ENCODE data around the gene NOS1AP.

DNA sequence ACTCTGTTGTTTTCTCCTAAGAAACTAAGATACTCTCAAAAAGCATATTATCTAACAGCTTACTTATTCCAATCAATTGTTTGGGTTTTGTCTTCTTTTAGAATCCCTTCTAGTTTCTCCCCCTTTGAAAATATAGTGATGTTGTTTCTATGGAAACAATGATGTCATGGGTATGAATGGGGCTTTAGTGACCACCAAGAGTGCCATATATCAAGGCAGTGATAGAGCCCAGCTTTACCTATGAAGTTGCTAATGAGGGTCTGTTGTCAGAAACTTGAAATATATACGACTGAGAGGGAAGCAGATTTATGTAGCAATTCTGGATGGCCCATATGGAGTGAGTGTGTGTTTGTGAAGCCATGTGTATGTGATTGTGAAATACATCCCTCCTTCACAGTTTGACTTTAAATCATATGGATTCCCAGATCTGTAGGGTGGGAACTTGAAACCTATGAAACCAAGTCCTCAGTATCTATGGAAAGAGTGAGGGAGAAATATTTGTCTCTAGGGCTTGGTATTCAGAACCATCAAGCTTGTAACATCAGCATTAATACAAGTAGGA is 190.5 kb downstream of the NOS1AP start:
- TF ChIP-seq, protein P1, sequence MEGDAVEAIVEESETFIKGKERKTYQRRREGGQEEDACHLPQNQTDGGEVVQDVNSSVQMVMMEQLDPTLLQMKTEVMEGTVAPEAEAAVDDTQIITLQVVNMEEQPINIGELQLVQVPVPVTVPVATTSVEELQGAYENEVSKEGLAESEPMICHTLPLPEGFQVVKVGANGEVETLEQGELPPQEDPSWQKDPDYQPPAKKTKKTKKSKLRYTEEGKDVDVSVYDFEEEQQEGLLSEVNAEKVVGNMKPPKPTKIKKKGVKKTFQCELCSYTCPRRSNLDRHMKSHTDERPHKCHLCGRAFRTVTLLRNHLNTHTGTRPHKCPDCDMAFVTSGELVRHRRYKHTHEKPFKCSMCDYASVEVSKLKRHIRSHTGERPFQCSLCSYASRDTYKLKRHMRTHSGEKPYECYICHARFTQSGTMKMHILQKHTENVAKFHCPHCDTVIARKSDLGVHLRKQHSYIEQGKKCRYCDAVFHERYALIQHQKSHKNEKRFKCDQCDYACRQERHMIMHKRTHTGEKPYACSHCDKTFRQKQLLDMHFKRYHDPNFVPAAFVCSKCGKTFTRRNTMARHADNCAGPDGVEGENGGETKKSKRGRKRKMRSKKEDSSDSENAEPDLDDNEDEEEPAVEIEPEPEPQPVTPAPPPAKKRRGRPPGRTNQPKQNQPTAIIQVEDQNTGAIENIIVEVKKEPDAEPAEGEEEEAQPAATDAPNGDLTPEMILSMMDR (IDR thresholded peaks at IDR 0.05): no peak
- TF ChIP-seq IRF1 (CRISPR knock-in tag; IDR thresholded peaks at IDR 0.05) (no peak), IRF2 (CRISPR knock-in tag; IDR thresholded peaks at IDR 0.05; ENCODE audit: borderline replicate concordance, low read depth) (no peak), OVOL2 (CRISPR knock-in tag; IDR thresholded peaks at IDR 0.05; ENCODE audit: borderline replicate concordance) (no peak), TP53 (CRISPR knock-in tag; IDR thresholded peaks at IDR 0.05) (no peak), ATF3 (CRISPR knock-in tag; conservative IDR thresholded peaks at IDR 0.05) (no peak), NR3C1 (CRISPR knock-in tag; conservative IDR thresholded peaks at IDR 0.05; ENCODE audit: low read depth) (no peak), PREB (CRISPR knock-in tag; IDR thresholded peaks at IDR 0.05; ENCODE audit: borderline replicate concordance) (no peak), CREB1 (CRISPR knock-in tag; IDR thresholded peaks at IDR 0.05) (no peak)
- TF ChIP-seq, protein P2, sequence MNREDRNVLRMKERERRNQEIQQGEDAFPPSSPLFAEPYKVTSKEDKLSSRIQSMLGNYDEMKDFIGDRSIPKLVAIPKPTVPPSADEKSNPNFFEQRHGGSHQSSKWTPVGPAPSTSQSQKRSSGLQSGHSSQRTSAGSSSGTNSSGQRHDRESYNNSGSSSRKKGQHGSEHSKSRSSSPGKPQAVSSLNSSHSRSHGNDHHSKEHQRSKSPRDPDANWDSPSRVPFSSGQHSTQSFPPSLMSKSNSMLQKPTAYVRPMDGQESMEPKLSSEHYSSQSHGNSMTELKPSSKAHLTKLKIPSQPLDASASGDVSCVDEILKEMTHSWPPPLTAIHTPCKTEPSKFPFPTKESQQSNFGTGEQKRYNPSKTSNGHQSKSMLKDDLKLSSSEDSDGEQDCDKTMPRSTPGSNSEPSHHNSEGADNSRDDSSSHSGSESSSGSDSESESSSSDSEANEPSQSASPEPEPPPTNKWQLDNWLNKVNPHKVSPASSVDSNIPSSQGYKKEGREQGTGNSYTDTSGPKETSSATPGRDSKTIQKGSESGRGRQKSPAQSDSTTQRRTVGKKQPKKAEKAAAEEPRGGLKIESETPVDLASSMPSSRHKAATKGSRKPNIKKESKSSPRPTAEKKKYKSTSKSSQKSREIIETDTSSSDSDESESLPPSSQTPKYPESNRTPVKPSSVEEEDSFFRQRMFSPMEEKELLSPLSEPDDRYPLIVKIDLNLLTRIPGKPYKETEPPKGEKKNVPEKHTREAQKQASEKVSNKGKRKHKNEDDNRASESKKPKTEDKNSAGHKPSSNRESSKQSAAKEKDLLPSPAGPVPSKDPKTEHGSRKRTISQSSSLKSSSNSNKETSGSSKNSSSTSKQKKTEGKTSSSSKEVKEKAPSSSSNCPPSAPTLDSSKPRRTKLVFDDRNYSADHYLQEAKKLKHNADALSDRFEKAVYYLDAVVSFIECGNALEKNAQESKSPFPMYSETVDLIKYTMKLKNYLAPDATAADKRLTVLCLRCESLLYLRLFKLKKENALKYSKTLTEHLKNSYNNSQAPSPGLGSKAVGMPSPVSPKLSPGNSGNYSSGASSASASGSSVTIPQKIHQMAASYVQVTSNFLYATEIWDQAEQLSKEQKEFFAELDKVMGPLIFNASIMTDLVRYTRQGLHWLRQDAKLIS (CRISPR knock-in tag; IDR thresholded peaks at IDR 0.05; ENCODE audit: borderline replicate concordance): no peak
- TF ChIP-seq, protein P3, sequence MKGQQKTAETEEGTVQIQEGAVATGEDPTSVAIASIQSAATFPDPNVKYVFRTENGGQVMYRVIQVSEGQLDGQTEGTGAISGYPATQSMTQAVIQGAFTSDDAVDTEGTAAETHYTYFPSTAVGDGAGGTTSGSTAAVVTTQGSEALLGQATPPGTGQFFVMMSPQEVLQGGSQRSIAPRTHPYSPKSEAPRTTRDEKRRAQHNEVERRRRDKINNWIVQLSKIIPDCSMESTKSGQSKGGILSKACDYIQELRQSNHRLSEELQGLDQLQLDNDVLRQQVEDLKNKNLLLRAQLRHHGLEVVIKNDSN (CRISPR knock-in tag; IDR thresholded peaks at IDR 0.05): no peak

Measured in WTC11 (cell line).